Measurements from ENCODE around the gene GRB10.

Gene GRB10

DNA sequence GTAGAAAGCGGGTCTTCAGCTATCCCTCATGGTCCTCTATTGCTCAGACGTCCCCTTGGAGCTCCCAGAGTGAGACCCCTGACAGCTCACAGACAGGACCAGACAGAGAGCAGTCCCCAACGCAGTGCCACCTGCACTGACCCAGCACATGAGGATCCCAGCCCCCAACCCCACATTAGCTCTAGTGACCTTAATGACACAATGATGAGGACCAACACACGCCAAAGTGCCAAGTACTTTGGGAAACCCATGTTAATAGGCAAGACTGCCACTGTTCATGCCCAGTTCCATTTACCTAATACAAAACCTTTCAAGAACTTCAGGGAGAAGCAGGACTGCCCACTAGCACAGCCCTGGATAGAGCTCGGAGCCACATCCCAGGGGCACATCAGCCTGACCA is 5.7 kb upstream of the GRB10 start:
- Histone ChIP-seq H3K4me3 (ENCODE audit: low read depth, low read length) (no peak overlapping the region), H3K36me3 (no peaks in the 10 kb centered on the region), H3K9me3 (ENCODE audit: severe bottlenecking) (no peaks in the 10 kb centered on the region), H3K27ac (no peak overlapping the region), H3K27me3 (ENCODE audit: insufficient read depth, low read depth, severe bottlenecking) (peaks cover 48% of the 10 kb centered on the region)
- no peak for DNase-seq
- TF ChIP-seq, protein P1, sequence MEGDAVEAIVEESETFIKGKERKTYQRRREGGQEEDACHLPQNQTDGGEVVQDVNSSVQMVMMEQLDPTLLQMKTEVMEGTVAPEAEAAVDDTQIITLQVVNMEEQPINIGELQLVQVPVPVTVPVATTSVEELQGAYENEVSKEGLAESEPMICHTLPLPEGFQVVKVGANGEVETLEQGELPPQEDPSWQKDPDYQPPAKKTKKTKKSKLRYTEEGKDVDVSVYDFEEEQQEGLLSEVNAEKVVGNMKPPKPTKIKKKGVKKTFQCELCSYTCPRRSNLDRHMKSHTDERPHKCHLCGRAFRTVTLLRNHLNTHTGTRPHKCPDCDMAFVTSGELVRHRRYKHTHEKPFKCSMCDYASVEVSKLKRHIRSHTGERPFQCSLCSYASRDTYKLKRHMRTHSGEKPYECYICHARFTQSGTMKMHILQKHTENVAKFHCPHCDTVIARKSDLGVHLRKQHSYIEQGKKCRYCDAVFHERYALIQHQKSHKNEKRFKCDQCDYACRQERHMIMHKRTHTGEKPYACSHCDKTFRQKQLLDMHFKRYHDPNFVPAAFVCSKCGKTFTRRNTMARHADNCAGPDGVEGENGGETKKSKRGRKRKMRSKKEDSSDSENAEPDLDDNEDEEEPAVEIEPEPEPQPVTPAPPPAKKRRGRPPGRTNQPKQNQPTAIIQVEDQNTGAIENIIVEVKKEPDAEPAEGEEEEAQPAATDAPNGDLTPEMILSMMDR (IDR thresholded peaks at IDR 0.05; ENCODE audit: low read depth, low read length), result no peak

DNA sequence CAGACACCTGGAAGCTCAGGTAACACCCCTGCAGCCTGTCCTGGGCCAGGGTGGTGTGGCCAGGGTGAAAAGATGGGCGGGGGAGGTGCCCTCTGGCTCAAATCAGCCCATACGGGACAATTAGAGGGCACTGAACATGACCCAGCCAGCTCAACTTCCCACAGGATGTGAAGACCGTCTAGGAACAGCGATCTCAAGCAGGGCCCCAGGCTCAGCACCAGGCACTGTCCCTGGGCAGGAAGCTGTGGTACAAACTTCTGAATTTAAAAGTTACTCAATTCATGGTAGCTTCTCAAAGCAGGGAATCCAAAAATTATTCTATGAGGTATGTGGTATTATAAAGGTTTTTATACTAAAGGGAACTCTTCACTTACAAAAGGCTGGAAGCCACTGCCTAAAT is 5.1 kb upstream of the GRB10 start:
- H3K27ac ChIP-seq, result no peak overlapping the region
- H3K9me3 ChIP-seq (ENCODE audit: severe bottlenecking), result no peaks in the 10 kb centered on the region
- H3K4me3 ChIP-seq (ENCODE audit: low read depth, low read length), result no peak overlapping the region
- H3K27me3 ChIP-seq (ENCODE audit: insufficient read depth, low read depth, severe bottlenecking), result peaks cover 50% of the 10 kb centered on the region
- no peak for DNase-seq
- TF ChIP-seq, protein P1 (IDR thresholded peaks at IDR 0.05; ENCODE audit: low read depth, low read length), result no peak
- H3K36me3 ChIP-seq, result no peaks in the 10 kb centered on the region

DNA sequence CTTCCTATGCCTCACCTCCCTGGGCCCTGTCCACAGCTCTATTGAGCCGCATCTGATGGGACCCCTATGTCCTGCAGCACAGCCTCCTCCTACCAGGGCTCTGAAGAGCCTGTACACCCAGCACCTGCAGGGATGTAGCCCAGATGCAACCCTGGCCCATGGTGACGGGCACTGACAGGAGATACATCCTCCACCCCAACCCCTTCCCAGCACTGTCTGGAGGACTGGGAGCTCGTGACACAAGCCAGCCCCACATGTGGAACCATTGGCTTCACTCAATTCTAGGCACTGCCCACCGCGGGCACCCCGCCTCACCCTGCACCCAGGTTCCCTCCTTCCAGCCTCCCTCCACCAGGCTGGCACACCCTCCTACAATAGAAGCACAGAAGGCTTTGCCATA is 2.6 kb upstream of the GRB10 start:
- H3K27me3 ChIP-seq (ENCODE audit: insufficient read depth, low read depth, severe bottlenecking), result peaks cover 49% of the 10 kb centered on the region
- TF ChIP-seq, protein P1 (IDR thresholded peaks at IDR 0.05; ENCODE audit: low read depth, low read length), result no peak
- H3K36me3 ChIP-seq, result no peaks in the 10 kb centered on the region
- H3K4me3 ChIP-seq (ENCODE audit: low read depth, low read length), result no peak overlapping the region
- DNase-seq, result no peak
- no peak overlapping the region for H3K27ac ChIP-seq
- H3K9me3 ChIP-seq (ENCODE audit: severe bottlenecking), result no peaks in the 10 kb centered on the region

DNA sequence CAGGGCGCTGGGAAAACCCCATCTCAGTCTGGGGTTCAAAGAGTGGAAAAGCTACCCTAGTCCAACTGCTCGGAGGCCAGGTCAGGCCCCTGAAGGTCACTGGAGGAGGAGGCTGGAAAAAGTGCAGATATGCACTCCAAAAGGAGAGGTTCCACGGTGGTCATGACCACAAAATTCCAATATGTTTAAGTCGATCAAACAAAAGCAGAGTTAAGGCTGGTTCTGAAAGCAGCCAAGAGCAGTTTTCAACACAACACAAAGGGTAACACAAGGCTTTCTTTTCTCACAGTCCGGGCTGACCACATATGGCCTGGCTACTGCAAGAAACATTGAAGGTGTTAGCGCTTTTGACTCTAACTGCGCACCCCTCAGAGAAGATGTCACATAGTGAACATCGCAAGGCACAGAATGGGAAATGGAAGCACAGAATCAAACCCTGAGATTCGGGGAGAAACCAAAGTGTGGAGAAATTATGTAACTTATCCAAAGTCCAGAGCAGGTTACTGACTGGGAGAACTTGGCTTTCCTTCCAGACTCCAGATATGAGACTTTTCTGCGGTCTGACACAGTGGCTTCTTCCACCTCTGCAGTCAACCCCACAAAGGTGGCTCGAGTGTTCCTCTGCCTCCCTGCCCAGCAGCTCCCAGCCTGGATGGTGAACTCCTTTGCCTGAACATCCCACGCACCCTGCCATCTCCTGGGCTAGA is 1.3 kb upstream of the GRB10 start:
- no peak overlapping the region for H3K27ac ChIP-seq
- TF ChIP-seq, protein P1 (IDR thresholded peaks at IDR 0.05; ENCODE audit: low read depth, low read length), result no peak
- DNase-seq, result no peak
- peaks cover 48% of the 10 kb centered on the region for H3K27me3 ChIP-seq (ENCODE audit: insufficient read depth, low read depth, severe bottlenecking)
- H3K4me3 ChIP-seq (ENCODE audit: low read depth, low read length), result no peak overlapping the region
- H3K36me3 ChIP-seq, result no peaks in the 10 kb centered on the region
- H3K9me3 ChIP-seq (ENCODE audit: severe bottlenecking), result no peaks in the 10 kb centered on the region

DNA sequence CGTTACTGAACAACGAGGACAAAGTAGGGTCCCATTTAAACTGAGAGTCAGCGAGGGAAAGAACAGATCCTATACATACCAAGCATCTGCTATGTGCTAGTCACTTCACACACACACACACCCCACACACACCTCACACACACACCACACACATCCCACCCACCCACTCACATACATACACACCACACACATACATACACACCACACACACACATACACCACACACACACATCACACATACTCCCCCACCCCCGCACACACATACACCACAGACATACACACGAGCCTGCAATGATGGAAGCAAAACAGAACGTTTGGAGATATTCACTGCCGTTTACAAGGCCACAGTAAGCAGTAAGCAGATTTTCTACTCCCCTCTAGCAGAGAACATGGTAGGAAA is 607 bp upstream of the GRB10 start:
- Histone ChIP-seq H3K36me3 (no peaks in the 10 kb centered on the region), H3K9me3 (ENCODE audit: severe bottlenecking) (no peaks in the 10 kb centered on the region), H3K27me3 (ENCODE audit: insufficient read depth, low read depth, severe bottlenecking) (peaks cover 48% of the 10 kb centered on the region), H3K4me3 (ENCODE audit: low read depth, low read length) (no peak overlapping the region), H3K27ac (no peak overlapping the region)
- no peak for DNase-seq
- TF ChIP-seq, protein P1 (IDR thresholded peaks at IDR 0.05; ENCODE audit: low read depth, low read length), result no peak
